GM23248 (cell line): ENCODE measurements around the gene GOLGA7B. TPM values are rescaled to one million over a fixed set of nuclear protein-coding genes. Genes with fewer than 3 reads are reported as not detected.

ENCODE experiments used
- DNase-seq: peaks from one replicate; pipeline ENCODE4 v3.0.0-alpha.2; 2015
- H2AFZ ChIP-seq: fragments of 200-600 bp; sonication (generic); 2 replicates; pipeline ENCODE4 v1.6.1; 2016; ENCODE audit warnings: antibody characterized with exemption
- H3F3A ChIP-seq: fragments of 200-600 bp; sonication (generic); 2 replicates; pipeline ENCODE4 v1.6.1; 2016; ENCODE audit warnings: mild to moderate bottlenecking, antibody characterized with exemption, mixed run types; ENCODE audit not compliant: insufficient read depth
- H3K27ac ChIP-seq: fragments of 200-600 bp; sonication (generic); 2 replicates; pipeline ENCODE4 v1.5.1; 2016; ENCODE audit warnings: mild to moderate bottlenecking
- H3K27me3 ChIP-seq: fragments of 200-600 bp; sonication (generic); replicated peaks from 2 replicates; pipeline ENCODE4 v1.6.1; 2016; ENCODE audit warnings: mild to moderate bottlenecking; ENCODE audit not compliant: insufficient read depth
- H3K36me3 ChIP-seq: fragments of 200-600 bp; sonication (generic); 2 replicates; pipeline ENCODE4 v1.6.1; 2016; ENCODE audit warnings: low read depth, mild to moderate bottlenecking
- H3K4me1 ChIP-seq: fragments of 200-600 bp; sonication (generic); 2 replicates; pipeline ENCODE4 v1.6.1; 2016; ENCODE audit warnings: mild to moderate bottlenecking; ENCODE audit not compliant: insufficient read depth
- H3K4me2 ChIP-seq: fragments of 200-600 bp; sonication (generic); one replicate; pipeline ENCODE4 v1.6.1; 2016; ENCODE audit warnings: mild to moderate bottlenecking; ENCODE audit not compliant: unreplicated experiment
- H3K4me3 ChIP-seq: fragments of 200-600 bp; sonication (generic); 2 replicates; pipeline ENCODE4 v1.5.1; 2016; ENCODE audit warnings: mild to moderate bottlenecking
- H3K79me2 ChIP-seq: fragments of 200-600 bp; sonication (generic); 2 replicates; pipeline ENCODE4 v1.6.1; 2016; ENCODE audit warnings: mild to moderate bottlenecking; ENCODE audit not compliant: insufficient read depth
- H3K9ac ChIP-seq: fragments of 200-600 bp; sonication (generic); 2 replicates; pipeline ENCODE4 v1.6.1; 2016; ENCODE audit warnings: mild to moderate bottlenecking
- H3K9me2 ChIP-seq: fragments of 200-600 bp; sonication (generic); 2 replicates; pipeline ENCODE4 v1.6.1; 2016; ENCODE audit warnings: mixed run types, mild to moderate bottlenecking, moderate library complexity; ENCODE audit not compliant: insufficient read depth
- H3K9me3 ChIP-seq: fragments of 200-600 bp; sonication (generic); one replicate; pipeline ENCODE4 v1.6.1; 2017; ENCODE audit warnings: low read depth
- H4K20me1 ChIP-seq: fragments of 200-600 bp; sonication (generic); 2 replicates; pipeline ENCODE4 v1.6.0; 2016; ENCODE audit not compliant: insufficient read depth
- EZH2 ChIP-seq: fragments of 200-600 bp; sonication (generic); IDR thresholded peaks from 2 replicates; pipeline ENCODE4 v1.6.1; 2018; ENCODE audit warnings: antibody characterized with exemption, mild to moderate bottlenecking; ENCODE audit not compliant: insufficient read depth, poor library complexity, severe bottlenecking
- EZH2phosphoT487 ChIP-seq: fragments of 200-600 bp; sonication (generic); IDR thresholded peaks from 2 replicates; pipeline ENCODE4 v1.6.1; 2018; ENCODE audit warnings: antibody characterized with exemption, moderate library complexity, mild to moderate bottlenecking, low read depth; ENCODE audit not compliant: insufficient read depth
- WGBS, 2 experiments: methylation state at CpG; one replicate each; pipeline ENCODE4 v1.1.6; 2015 to 2017; ENCODE audit warnings: low lambda C conversion rate in 2 of 2, low coverage in 1 of 2; ENCODE audit errors: missing lambda C conversion rate in 2 of 2; 5-methylcytosine and 5-hydroxymethylcytosine counted together
- in situ Hi-C: fragments of 300-500 bp; cut with MboI; formaldehyde crosslinking; loops from 2 replicates; pipeline ENCODE4 v1.15.0; 2020
- polyA plus RNA-seq: library from polyadenylated mRNA; unstranded; fragments of >200 nt; fragmentation: Nextera tagmentation; extraction: Ambion mirVana; gene quantifications from 2 replicates; pipeline ENCODE4 v1.2.1, GENCODE V29; 2016
- total RNA-seq: library from RNA; depleted of rRNA; stranded (reverse); fragments of >200 nt; shearing (Covaris generic); gene quantifications from 2 replicates; pipeline ENCODE4 v1.2.3, GENCODE V29; 2014

GOLGA7B gene
- total and polyA plus RNA-seq, 2 experiments from 2014 or later = not detected

- TF ChIP-seq EZH2phosphoT487 (no peak), EZH2 (no peak)
- Histone ChIP-seq H3K4me3 (no peak overlapping the region), H3K79me2 (no peaks in the 10 kb centered on the region), H3K36me3 (no peaks in the 10 kb centered on the region), H3K27ac (no peak overlapping the region), H3K9me2 (no peaks in the 10 kb centered on the region), H3K9ac (no peak overlapping the region), H3K4me2 (no peak overlapping the region), H3K9me3 (no peaks in the 10 kb centered on the region), H3K27me3 (peaks cover 10% of the 10 kb centered on the region; the same call in 1 of the 2 replicates), H3F3A (no peaks in the 10 kb centered on the region), H2AFZ (no peak overlapping the region), H4K20me1 (no peaks in the 10 kb centered on the region), H3K4me1 (no peaks in the 10 kb centered on the region)
- DNase-seq = no peak
- 47 to 72% methylated on average over 5 of the region's 5 CpGs for WGBS, 2 experiments
- in situ Hi-C loops = no loop called here
These were observed 54.4 kb downstream of the GOLGA7B start for GRCh38 chr10:97904018-97904381.

GRCh38 chr10:97904576-97904975, 54.9 kb downstream of the GOLGA7B start:
- in situ Hi-C loops = no loop called here
- Histone ChIP-seq H3K4me3 (no peak overlapping the region), H2AFZ (no peak overlapping the region), H3K9ac (no peak overlapping the region), H3K4me2 (no peak overlapping the region), H3K79me2 (no peaks in the 10 kb centered on the region), H3K27ac (no peak overlapping the region), H3K9me2 (no peaks in the 10 kb centered on the region), H3F3A (no peaks in the 10 kb centered on the region), H3K9me3 (no peaks in the 10 kb centered on the region), H3K27me3 (peaks cover 11% of the 10 kb centered on the region), H4K20me1 (no peaks in the 10 kb centered on the region), H3K4me1 (no peaks in the 10 kb centered on the region), H3K36me3 (no peaks in the 10 kb centered on the region)
- TF ChIP-seq EZH2 (no peak), EZH2phosphoT487 (no peak)
- 46 to 64% methylated on average over 9 to 11 of the region's 11 CpGs for WGBS, 2 experiments
- no peak for DNase-seq

GRCh38 chr10:97905276-97905675, 55.6 kb downstream of the GOLGA7B start:
- H3K27ac ChIP-seq = no peak overlapping the region
- no peaks in the 10 kb centered on the region for H3K9me3 ChIP-seq
- no peaks in the 10 kb centered on the region for H3F3A ChIP-seq
- H3K36me3 ChIP-seq = no peaks in the 10 kb centered on the region
- H2AFZ ChIP-seq = no peak overlapping the region
- no peak for TF ChIP-seq EZH2
- no peak for TF ChIP-seq EZH2phosphoT487
- in situ Hi-C loops = no loop called here
- no peak overlapping the region for H3K4me3 ChIP-seq
- no peaks in the 10 kb centered on the region for H3K4me1 ChIP-seq
- WGBS, 2 experiments = 73 to 74% methylated on average over 8 of the region's 8 CpGs
- H3K9me2 ChIP-seq = no peaks in the 10 kb centered on the region
- H3K4me2 ChIP-seq = no peak overlapping the region
- H3K79me2 ChIP-seq = no peaks in the 10 kb centered on the region
- H3K27me3 ChIP-seq = peaks cover 18% of the 10 kb centered on the region
- DNase-seq = no peak
- no peak overlapping the region for H3K9ac ChIP-seq
- H4K20me1 ChIP-seq = no peaks in the 10 kb centered on the region

GRCh38 chr10:97907211-97907610, 57.6 kb downstream of the GOLGA7B start:
- peaks cover 32% of the 10 kb centered on the region for H3K27me3 ChIP-seq
- no peak overlapping the region for H3K27ac ChIP-seq

GRCh38 chr10:97907830-97908229, 58.2 kb downstream of the GOLGA7B start:
- H3K36me3 ChIP-seq = no peaks in the 10 kb centered on the region
- H4K20me1 ChIP-seq = no peaks in the 10 kb centered on the region
- DNase-seq = no peak
- in situ Hi-C loops = no loop called here
- H3K79me2 ChIP-seq = no peaks in the 10 kb centered on the region
- TF ChIP-seq EZH2 = no peak
- TF ChIP-seq EZH2phosphoT487 = no peak
- 69 to 71% methylated on average over 11 to 12 of the region's 12 CpGs for WGBS, 2 experiments
- H2AFZ ChIP-seq = no peak overlapping the region
- no peak overlapping the region for H3K4me3 ChIP-seq
- H3K4me2 ChIP-seq = no peak overlapping the region
- no peaks in the 10 kb centered on the region for H3K4me1 ChIP-seq
- H3F3A ChIP-seq = no peaks in the 10 kb centered on the region
- H3K27ac ChIP-seq = no peak overlapping the region
- peaks cover 35% of the 10 kb centered on the region for H3K27me3 ChIP-seq
- H3K9me3 ChIP-seq = no peaks in the 10 kb centered on the region
- H3K9me2 ChIP-seq = no peaks in the 10 kb centered on the region
- no peak overlapping the region for H3K9ac ChIP-seq

More at GRCh38 chr10:97907211-97907610, 57.6 kb downstream of the GOLGA7B start:
- 48 to 60% methylated on average over 5 to 6 of the region's 6 CpGs for WGBS, 2 experiments
- no peak for TF ChIP-seq EZH2phosphoT487
- no peak for TF ChIP-seq EZH2
- H3F3A ChIP-seq = no peaks in the 10 kb centered on the region
- no peaks in the 10 kb centered on the region for H4K20me1 ChIP-seq
- no peak overlapping the region for H2AFZ ChIP-seq
- in situ Hi-C loops = no loop called here
- H3K4me3 ChIP-seq = no peak overlapping the region
- H3K9me3 ChIP-seq = no peaks in the 10 kb centered on the region
- no peaks in the 10 kb centered on the region for H3K36me3 ChIP-seq
- H3K4me2 ChIP-seq = no peak overlapping the region
- H3K4me1 ChIP-seq = no peaks in the 10 kb centered on the region
- no peak for DNase-seq
- no peaks in the 10 kb centered on the region for H3K9me2 ChIP-seq
- H3K79me2 ChIP-seq = no peaks in the 10 kb centered on the region
- no peak overlapping the region for H3K9ac ChIP-seq
